ENCODE data around the gene AUTS2. TPM values are rescaled to one million over a fixed set of nuclear protein-coding genes. Genes with fewer than 3 reads are reported as not detected.

Gene AUTS2
- total RNA-seq, 3 donors from 2014 or later = 31.2 to 67.6 (median 36.5) TPM

DNA sequence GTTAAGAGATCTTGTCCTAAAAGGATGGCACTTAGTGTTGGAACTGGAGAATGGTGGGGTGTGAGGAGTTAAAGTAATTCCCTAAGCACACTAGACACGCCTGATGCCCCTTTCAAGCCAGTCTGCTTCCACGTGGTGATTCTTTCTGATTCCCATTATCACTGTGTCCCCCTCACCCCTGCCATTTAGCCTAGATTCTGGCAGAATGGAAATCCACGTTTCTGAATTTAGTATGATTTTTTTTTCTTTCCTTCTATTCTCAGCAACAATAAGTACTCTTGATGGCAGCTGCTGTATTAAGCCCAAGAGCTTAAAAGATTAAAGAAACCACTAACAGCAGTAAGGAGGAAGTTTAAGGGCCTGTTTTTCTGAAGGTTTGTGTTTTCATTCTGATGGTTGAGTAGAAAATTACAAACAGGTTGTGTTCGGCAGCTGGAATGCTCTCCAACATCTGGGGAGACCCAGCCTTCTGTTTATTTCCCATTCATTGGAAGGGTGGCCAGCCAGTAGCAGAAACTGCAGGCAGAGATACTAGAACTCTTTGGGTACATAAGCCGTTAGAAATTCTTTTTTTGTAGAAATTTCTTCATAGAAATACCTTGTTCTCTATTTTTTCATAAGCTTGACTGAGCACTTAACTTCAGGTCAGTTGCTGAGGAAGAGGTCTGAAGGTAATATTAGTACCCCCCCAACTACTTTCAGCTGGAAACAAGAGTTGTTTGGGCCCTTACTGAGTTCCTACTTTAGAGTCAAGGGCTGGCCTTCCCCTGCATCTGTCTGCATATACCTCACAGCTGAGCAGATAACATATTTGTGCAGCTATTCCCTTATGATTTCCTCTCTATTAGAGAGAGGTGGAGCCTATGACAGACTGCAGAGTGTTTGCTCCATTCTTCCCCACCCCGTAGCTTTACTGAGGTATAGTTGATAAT, 355.1 kb downstream of the AUTS2 start:
- DNase-seq (no peak), ATAC-seq (peak; percentile 34)
- H3K4me1 ChIP-seq (ENCODE audit: low read depth) = no peaks in the 10 kb centered on the region
- no peaks in the 10 kb centered on the region for H3K36me3 ChIP-seq (ENCODE audit: low read depth)
- no peak overlapping the region for H3K4me3 ChIP-seq
- TF ChIP-seq, protein P1, sequence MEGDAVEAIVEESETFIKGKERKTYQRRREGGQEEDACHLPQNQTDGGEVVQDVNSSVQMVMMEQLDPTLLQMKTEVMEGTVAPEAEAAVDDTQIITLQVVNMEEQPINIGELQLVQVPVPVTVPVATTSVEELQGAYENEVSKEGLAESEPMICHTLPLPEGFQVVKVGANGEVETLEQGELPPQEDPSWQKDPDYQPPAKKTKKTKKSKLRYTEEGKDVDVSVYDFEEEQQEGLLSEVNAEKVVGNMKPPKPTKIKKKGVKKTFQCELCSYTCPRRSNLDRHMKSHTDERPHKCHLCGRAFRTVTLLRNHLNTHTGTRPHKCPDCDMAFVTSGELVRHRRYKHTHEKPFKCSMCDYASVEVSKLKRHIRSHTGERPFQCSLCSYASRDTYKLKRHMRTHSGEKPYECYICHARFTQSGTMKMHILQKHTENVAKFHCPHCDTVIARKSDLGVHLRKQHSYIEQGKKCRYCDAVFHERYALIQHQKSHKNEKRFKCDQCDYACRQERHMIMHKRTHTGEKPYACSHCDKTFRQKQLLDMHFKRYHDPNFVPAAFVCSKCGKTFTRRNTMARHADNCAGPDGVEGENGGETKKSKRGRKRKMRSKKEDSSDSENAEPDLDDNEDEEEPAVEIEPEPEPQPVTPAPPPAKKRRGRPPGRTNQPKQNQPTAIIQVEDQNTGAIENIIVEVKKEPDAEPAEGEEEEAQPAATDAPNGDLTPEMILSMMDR (IDR thresholded peaks at IDR 0.05) = no peak
- intact Hi-C loops (cut with DNase I, micrococcal nuclease) = no loop called here
- no peaks in the 10 kb centered on the region for H3K9me3 ChIP-seq

DNA sequence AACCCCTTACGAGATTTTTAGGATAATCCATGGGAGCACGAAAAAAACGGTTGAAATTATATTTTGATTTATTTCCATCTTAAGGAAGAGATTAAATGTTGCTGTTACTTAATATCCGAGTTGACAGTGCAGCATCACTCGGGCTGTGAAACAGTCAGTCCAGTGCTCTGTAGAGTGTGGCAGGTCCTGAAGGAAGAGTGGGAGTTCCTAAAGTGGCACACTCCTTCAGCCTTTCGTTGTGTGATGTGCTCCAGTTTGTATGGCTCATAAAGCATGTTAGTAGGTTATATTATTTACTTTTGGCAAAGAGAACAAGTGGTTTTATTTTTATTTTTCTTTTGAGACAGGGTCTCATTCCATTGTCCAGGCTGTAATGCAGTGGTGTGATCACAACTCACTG, 358.3 kb downstream of the AUTS2 start:
- Histone ChIP-seq H3K36me3 (ENCODE audit: low read depth) (no peaks in the 10 kb centered on the region), H3K4me3 (no peak overlapping the region), H3K4me1 (ENCODE audit: low read depth) (no peaks in the 10 kb centered on the region), H3K9me3 (no peaks in the 10 kb centered on the region)
- intact Hi-C loops (cut with DNase I, micrococcal nuclease) = no loop called here
- DNase-seq (no peak), ATAC-seq (no peak)
- TF ChIP-seq, protein P1 (IDR thresholded peaks at IDR 0.05) = no peak

DNA sequence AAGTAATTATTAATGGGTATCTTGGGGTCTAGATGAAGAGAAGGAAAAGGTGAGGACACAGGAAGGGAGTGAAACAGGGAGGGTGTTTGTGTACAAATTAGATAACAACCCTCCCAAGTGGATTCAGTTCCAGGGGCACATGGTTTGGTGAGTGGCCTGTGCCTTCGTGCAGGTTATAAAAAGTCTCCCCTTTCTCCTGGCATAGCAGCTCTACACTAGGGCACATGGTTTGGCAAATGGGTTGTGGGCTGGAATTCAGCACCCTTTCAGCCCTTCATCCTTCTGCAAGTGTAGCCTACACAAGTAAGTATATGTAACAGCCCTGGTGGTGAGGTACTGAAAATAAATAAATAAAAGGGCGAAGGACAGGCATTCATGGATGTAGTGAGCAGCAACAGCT, 359.4 kb downstream of the AUTS2 start:
- no peak for ATAC-seq
- H3K9me3 ChIP-seq = no peaks in the 10 kb centered on the region
- intact Hi-C loops (cut with DNase I, micrococcal nuclease) = no loop called here
- no peaks in the 10 kb centered on the region for H3K4me1 ChIP-seq (ENCODE audit: low read depth)
- TF ChIP-seq, protein P1 (IDR thresholded peaks at IDR 0.05) = no peak
- H3K4me3 ChIP-seq = no peak overlapping the region
- H3K36me3 ChIP-seq (ENCODE audit: low read depth) = no peaks in the 10 kb centered on the region
- DNase-seq = no peak

DNA sequence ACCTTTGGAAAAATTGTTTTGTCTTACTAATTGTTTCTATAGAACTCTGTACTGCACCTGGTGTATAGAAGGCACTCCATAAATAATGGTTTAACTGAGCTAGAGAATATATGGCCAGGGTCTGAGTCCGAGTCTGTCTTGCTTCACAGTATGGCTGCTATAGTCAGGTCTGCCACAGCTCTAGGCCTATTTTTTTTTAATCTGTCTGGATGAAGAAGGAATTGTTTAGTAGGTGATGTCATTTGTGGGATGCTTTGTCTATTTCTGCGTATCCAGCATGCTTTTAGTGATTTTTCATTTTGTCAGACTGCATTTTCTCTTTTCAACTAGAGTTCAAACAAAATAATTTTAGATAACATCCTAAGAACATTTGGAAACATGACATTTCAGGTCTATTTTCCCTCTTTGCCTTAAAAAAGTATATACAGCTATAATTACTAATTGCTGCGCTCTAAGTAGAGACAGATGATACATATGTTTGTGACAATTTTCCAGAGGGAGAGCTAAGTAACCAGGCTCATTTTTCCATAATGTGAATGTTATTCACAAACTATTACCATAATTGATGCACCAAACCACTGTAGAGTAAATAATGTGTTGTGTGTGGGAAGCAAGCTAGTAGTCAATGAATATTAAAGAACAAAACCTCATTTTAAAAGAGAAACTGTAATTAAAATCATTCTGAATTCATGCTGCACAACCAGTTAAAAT, 361.7 kb downstream of the AUTS2 start:
- Histone ChIP-seq H3K4me1 (ENCODE audit: low read depth) (no peaks in the 10 kb centered on the region), H3K9me3 (no peaks in the 10 kb centered on the region), H3K4me3 (no peak overlapping the region), H3K36me3 (ENCODE audit: low read depth) (no peaks in the 10 kb centered on the region)
- no peak for ATAC-seq
- intact Hi-C loops (cut with DNase I, micrococcal nuclease) = no loop called here
- TF ChIP-seq, protein P1 (IDR thresholded peaks at IDR 0.05) = no peak
- no peak for DNase-seq

DNA sequence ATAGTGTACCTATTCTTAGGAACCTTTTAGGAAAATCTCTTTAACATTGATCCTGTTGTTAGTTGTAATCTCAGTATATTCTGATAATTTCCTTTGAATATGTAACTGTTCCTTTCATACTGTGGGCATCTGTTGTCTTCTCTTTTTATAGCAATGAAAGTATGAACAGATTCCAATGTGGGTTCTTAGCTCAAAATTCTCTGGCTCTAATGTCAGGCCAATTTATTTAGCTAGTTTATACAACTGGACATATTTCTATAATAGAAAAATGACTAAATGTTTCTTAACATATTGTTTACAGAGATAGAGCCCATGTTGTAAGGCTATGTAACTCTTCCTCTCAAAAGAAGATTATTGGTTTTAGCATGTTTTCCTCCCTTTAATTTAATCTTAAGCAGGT, 363.2 kb downstream of the AUTS2 start:
- Histone ChIP-seq H3K9me3 (no peaks in the 10 kb centered on the region), H3K4me3 (no peak overlapping the region), H3K36me3 (ENCODE audit: low read depth) (no peaks in the 10 kb centered on the region), H3K4me1 (ENCODE audit: low read depth) (no peaks in the 10 kb centered on the region)
- DNase-seq (no peak), ATAC-seq (no peak)
- TF ChIP-seq, protein P1 (IDR thresholded peaks at IDR 0.05) = no peak
- intact Hi-C loops (cut with DNase I, micrococcal nuclease) = no loop called here
